ENCODE measurements around the gene FETUB.

FETUB gene

DNA sequence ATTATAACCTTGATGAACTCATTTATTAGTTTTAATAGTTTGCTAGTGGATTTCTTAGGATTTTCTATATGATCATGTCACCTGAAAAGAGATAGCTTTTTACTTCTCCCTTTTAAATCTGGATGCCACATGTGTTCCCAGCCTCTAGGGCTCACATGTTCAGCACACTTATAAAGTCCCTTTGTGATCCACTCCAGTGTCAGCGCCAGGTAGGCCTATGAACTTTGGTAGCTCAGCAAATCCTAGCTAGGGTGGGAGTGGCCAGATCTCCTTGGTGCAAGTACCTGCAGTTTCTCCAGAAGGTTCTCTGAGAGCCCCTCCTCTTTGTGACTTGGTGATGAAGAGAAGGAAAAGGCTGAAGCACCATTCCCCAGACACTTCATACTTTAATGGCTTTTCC lies 8.7 kb downstream of the FETUB start:
- TF ChIP-seq, protein P1, sequence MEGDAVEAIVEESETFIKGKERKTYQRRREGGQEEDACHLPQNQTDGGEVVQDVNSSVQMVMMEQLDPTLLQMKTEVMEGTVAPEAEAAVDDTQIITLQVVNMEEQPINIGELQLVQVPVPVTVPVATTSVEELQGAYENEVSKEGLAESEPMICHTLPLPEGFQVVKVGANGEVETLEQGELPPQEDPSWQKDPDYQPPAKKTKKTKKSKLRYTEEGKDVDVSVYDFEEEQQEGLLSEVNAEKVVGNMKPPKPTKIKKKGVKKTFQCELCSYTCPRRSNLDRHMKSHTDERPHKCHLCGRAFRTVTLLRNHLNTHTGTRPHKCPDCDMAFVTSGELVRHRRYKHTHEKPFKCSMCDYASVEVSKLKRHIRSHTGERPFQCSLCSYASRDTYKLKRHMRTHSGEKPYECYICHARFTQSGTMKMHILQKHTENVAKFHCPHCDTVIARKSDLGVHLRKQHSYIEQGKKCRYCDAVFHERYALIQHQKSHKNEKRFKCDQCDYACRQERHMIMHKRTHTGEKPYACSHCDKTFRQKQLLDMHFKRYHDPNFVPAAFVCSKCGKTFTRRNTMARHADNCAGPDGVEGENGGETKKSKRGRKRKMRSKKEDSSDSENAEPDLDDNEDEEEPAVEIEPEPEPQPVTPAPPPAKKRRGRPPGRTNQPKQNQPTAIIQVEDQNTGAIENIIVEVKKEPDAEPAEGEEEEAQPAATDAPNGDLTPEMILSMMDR (IDR thresholded peaks at IDR 0.05): no peak
- TF ChIP-seq ZFX (IDR thresholded peaks at IDR 0.05; ENCODE audit: borderline replicate concordance): no peak
- H3K27ac ChIP-seq: no peak overlapping the region

DNA sequence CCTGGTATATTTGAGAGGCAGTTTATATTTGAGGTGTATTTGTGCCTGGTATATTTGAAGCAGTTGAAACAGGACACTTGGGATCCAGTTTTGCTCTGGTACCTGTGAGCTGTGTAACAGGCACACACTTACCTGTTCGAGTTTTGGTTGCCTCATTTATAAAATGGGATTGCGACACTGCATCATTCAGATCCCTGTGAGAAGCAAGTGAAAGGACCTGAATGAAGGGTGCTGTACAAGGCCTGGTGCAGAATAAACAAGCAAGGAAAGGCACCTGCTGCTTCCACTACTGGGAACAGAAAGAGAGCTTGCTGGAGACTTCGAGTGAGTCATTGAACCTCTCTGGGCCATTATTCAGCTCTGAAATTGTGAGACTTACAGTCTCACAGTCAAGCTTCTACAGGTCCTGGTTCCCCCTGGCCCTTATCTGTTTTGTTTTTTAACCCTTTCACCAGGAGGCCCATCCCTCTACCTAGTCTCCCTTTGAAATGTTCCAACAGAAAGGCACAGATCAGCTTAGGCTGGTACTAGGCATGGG lies 11.5 kb downstream of the FETUB start:
- H3K27ac ChIP-seq: no peak overlapping the region
- no peak for TF ChIP-seq ZFX (IDR thresholded peaks at IDR 0.05; ENCODE audit: borderline replicate concordance)
- TF ChIP-seq, protein P1 (IDR thresholded peaks at IDR 0.05): no peak

DNA sequence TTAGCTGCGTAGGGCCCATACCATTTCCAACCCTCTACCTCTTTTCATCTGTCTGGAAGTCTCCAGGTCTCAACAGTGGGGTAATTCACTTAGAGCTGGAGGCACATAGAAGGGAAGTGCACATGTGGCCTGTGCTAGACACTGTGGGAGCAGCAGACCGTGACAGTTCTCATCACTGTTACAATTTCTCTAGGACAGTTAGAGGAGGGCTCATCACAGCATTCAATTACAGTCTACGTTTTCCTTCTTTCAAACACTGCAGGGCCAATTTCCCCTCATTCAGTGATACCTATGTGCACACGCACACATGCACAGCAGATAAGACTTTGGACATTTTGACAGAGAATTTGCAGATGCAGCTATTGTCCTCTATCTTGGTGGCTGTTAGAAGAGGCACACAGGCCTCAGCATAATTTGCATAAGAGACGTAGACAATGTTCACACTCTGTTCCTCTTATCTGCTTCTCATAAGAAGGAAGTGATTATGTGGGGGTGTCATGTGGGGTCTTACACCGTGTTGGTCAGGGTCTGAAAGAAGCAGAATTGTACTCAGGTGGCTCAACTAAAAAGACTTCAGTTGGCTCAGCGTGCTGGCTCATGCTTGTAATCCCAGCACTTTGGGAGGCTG lies 13.0 kb downstream of the FETUB start:
- H3K27ac ChIP-seq: no peak overlapping the region
- TF ChIP-seq, protein P1 (IDR thresholded peaks at IDR 0.05): no peak
- TF ChIP-seq ZFX (IDR thresholded peaks at IDR 0.05; ENCODE audit: borderline replicate concordance): no peak

DNA sequence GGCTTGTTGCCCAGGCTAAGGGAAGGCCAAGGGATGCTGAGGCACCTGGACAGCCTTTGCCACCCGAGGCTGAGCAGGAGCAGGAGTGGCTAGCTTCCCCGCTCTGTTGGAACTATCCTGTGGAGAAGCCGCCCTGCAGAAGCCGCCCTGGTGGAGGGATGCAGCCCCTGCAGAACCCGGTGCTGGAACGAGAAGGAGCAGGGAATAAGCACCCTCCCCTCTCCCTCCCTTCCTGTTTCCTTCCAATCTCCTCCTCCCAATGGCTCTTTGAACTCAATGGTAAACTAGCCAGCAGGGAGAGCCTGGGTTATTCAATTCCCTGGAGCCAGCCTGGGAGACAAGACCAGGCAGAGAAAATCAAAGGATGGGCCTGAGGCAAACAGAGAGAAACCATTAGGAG lies 13.8 kb downstream of the FETUB start:
- TF ChIP-seq, protein P1 (IDR thresholded peaks at IDR 0.05): no peak
- TF ChIP-seq ZFX (IDR thresholded peaks at IDR 0.05; ENCODE audit: borderline replicate concordance): no peak
- H3K27ac ChIP-seq: no peak overlapping the region

DNA sequence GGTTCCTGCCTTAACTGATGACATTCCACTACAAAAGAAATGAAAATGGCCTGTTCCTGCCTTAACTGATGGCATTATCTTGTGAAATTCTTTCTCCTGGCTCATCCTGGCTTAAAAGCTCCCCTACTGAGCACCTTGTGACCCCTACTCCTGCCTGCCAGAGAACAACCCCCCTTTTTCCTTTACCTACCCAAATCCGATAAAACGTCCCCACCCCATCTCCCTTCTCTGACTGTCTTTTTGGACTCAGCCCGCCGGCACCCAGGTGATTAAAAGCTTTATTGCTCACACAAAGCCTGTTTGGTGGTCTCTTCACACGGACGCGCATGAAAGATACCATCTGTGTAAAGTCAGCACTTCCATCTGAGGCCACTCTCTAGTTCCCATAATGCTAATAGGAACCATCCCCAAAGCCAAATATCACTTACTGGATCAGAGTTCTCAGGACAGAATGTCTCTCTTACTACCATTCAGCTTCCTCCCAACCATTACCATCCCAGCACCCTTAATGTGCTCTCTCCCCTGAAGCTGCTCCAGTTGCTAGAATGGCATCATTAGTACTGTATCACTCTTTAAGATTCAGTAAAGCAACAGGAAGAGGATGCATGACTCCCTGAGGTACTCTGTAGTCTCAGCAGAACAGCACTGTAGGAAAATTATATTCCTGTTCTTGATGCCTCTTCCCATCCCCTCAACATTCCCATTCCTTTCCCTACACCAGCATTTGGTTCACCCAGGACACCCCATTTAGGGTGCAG lies 23.3 kb downstream of the FETUB start:
- no peak for TF ChIP-seq ZFX (IDR thresholded peaks at IDR 0.05; ENCODE audit: borderline replicate concordance)
- TF ChIP-seq, protein P1 (IDR thresholded peaks at IDR 0.05): no peak
- no peak overlapping the region for H3K27ac ChIP-seq

DNA sequence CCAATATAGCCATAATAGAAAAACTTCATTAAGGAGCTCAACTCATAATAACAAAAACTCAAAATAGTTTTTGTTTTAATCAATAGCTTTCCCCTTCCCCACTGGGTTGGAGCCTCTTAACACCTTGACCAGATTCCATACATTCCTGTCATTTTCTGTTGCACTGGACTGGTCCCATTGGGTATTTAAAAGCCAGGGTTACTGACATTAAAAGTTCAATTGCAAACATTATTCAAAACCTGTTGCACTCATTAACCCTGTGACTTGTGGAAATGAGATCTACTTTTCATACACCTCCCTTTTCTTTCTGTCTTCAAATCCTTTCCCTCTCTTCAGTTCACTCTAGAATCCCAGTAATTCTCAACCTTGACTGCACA lies 23.9 kb downstream of the FETUB start:
- TF ChIP-seq, protein P1 (IDR thresholded peaks at IDR 0.05): no peak
- no peak for TF ChIP-seq ZFX (IDR thresholded peaks at IDR 0.05; ENCODE audit: borderline replicate concordance)
- no peak overlapping the region for H3K27ac ChIP-seq

DNA sequence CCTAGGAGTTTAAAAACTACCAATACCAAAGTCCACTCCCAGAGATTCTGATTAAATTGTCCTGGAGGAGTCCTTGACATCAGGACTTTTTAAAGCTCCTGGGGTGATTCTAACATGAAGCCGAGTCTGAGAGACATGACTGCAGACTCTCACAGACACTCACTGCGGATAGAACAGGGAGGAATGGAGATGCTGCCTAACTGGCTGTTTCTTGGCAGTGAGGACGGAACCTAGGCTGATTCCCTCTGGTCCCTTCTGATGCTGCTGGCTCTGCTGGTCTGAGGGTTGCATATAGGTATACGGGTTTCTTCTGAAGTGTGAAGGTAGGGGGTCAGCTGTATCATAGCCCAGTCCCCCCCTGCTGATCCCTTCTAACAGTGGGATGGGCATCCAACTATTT lies 24.3 kb downstream of the FETUB start:
- TF ChIP-seq, protein P1 (IDR thresholded peaks at IDR 0.05): no peak
- TF ChIP-seq ZFX (IDR thresholded peaks at IDR 0.05; ENCODE audit: borderline replicate concordance): no peak
- no peak overlapping the region for H3K27ac ChIP-seq
